Ureter (tissue), 1 donor: Measurements from ENCODE around the gene ZNF93. TPM values are rescaled to one million over a fixed set of nuclear protein-coding genes. Genes with fewer than 3 reads are reported as not detected.
"Not testable (repeated sequence)": the region's sequence is repeated elsewhere in the genome, so short reads cannot be mapped to it uniquely, and the experiment has no call there.

ENCODE experiments used
- DNase-seq: peaks from one replicate; pipeline ENCODE4 v3.0.0-alpha.2; 2020; ENCODE audit warnings: low spot score
- total RNA-seq: library from RNA; stranded (reverse); gene quantifications from one replicate; pipeline ENCODE4 v1.2.4, GENCODE V29; 2023
- donor health status: DM: yes; HTN: yes; CAD: no.

The ZNF93 gene
- total RNA-seq, result 11.4 TPM

DNA sequence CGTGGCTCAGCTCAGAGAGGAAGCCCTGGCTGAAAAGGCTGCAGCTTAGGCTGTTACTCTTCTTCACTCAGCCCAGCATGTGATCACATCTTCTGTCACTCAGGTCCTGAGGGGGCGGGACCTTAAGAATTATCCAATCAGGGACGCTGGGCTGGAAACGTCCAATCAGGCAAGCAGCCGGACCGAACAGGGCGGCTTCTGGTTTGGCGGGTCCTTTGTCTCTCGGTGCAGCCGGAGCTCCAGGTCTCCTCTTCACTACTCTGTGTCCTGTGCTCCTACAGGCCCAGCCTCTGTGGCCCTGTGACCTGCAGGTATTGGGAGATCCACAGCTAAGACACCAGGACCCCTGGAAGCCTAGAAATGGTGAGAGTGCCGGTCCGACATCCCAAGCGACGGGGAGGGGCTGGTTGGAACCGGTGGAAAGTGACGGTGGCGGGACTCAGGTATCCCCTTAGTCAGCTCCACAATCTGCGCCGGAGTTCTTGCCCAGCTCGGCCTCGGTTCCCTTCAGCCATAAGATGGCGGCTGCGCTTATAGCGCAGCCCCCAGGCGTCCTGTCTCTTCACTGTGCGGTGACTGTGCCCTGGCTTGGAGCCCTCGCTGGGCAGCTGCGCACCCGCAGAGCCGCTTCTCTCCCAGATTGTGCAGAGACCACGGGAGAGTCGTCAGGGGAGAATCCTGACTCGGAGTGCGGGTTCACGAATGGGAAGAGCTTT, at the start of gene ZNF93:
ZNF93 (plus strand) TSS at position 218 of the 716 bp plus-strand sequence; CDS start at position 361, 143 bp downstream.
- DNase-seq, result peak; percentile 97

DNA sequence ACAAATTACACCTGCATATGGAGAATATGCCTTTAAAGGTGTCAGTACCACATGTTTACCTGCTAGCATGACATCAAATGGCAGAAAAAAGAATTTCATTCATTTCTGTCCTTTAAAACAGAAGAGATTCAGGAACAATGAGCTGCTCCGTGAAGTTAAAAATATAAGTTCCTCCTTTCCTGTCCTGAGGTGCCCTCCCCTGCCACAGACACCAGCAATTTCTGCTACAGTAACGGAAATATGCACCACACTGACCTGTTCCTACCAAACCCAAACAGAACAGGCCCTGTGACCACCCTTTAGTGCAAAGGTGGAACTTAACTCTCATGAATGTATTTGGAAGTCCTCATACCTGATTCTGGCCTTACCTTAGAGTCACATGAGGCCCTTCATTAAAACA, 49.0 kb upstream of the ZNF93 start:
- not testable (repeated sequence) for DNase-seq

DNA sequence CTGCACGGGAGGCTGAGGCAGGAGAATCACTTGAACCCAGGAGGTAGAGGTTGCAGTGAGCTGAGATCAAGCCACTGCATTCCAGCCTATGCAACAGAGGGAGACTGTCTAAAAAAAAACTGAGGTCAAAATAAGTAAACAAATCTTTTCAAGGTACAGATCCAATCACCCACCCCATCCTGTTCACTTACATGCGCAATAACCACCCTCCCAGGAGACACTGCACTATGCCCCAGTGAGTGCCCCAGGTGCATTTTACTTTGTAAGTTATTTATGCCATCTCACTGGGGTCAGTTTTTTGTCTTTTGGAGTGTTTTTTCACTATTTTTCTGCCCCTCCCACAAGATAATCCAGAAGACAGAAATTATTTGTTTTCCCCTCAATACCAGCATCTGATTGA, 42.0 kb upstream of the ZNF93 start:
- DNase-seq, result no peak

DNA sequence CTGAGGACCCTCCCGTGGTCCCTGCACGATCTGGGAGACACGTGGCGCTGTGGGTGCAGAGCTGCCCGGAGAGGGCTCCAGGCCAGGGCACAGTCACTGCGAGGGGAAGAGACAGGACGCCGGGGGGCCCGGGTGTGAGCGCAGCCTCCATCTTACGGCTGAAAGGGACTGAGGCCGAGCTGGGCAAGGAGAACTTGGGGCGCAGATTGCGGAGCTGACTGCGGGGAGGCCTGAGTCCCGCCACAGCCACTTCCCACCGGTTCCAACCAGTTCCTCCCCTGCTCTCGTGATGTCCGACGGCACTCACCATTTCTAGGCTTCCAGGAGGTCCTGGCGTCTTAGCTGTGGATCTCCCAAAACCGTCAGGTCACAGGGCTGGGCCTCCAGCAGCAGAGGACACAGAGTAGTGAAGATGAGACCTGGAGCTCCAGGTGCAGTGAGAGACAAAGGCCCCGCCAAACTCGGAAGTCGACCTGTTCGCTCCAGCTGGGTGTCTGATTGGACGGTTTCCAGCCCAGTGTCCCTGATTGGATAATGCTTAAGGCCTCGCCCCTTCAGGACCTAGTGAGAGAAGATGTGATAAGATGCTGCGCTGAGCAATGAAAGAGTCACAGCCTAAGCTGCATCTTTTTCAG, 39.9 kb upstream of the ZNF93 start:
- peak; percentile 70 for DNase-seq

DNA sequence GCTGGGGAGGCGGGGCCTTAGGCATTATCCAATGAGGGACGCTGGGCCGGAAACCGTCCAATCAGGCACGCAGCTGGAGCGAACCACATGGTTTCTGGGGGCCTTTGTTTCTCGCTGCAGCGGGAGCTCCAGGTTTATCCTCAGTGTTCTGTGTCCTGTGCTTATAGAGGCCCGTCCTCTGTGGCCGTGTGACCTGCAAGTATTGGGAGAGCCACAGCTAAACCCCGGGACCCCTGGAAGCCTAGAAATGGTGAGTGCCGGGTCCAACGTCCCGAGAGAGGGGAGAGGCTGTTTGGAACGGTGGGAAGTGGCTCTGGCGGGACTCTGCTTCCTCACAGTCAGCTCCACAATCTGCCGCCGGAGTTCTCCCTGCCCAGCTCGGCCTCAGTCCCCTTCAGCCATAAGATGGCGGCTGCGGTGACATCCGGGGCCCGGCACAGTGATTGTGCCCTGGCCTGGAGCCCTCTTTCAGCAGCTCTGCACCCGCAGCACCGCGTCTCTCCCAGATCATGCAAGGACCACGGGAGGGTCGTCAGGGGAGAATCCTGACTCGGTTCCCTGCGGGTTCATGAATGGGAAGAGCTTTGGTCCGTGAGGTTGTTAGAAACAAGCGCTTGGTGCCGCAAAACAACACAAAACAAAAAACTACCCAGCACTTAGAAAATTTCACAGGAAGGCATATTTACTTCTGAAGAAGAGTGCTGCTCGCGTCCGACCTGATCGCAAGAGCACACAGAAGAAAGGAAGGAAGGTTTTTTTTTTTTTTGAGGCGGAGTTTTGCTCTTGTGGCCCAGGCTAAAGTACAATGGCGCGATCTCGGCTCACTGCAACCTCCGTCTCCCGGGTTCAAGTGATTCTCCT, 34.8 kb upstream of the ZNF93 start, which contains the start of gene ZNF253:
ZNF253 (plus strand) TSS at position 133 of the 861 bp plus-strand sequence; CDS start at position 248, 115 bp downstream.
- DNase-seq, result peak; percentile 98

DNA sequence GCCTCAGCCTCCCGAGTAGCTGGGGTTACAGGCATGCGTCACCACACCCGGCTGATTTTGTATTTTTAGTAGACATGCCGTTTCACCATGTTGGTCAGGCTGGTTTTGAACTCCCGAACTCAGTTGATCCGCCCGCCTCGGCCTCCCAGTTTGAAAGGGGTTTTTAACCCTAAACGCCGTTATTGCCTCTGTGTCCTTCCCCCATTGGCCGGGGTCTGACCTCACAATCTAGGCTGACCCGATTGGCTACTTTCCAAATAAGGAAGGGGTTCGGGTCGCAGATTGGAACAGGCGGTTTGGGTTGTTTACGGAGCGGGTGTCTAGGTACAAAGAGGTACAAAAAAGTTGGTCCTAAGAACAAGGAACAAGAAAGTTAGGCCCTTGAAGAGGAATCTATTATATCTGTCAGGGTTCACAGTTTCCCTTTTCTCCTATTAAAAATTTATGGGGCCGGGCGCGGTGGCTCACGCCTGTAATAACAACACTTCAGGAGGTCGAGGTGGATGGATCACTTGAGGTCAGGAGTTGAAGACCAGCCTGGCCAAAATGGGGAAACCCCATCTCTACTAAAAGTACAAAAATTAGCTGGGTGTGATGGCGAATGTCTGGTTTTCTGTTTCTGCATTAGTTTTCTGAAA, 34.0 kb upstream of the ZNF93 start:
- peak; percentile 45 for DNase-seq

DNA sequence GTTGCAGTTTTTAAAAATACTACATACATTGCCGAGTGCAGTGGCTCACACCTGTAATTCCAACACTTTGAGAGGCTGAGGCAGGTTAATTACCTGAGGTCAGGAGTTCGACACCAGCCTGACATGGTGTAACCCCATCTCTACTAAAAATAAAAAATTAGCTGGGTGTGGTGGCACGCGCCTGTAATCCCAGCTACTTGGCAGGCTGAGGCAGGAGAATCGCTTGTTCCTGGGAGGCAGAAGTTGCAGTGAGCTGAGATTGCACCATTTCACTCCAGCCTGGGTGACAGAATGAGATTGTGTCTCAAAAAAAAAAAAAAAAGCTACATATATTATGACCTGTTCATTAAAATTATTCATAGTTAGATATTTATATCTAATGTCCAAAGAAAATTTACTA, 30.7 kb upstream of the ZNF93 start:
- DNase-seq, result not testable (repeated sequence)

DNA sequence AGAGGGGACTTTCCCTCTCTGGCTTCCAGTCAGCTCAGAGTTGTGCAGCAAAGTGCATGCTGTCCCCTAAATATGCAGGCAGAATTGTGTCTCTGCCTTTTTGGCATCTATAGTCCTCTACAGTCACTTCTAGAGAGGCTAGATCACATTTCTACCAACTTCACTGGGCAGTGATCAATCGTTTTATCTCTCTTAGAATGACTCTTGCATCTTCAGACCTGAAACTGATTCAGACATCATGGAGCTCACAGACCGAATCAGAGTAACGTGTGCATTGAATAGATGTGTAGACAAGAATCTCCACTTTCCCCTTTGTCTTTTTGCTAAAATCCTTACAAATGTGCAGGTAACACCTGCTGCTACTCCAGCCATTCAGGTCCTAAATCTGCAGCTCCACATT, 28.8 kb upstream of the ZNF93 start:
- no peak for DNase-seq

DNA sequence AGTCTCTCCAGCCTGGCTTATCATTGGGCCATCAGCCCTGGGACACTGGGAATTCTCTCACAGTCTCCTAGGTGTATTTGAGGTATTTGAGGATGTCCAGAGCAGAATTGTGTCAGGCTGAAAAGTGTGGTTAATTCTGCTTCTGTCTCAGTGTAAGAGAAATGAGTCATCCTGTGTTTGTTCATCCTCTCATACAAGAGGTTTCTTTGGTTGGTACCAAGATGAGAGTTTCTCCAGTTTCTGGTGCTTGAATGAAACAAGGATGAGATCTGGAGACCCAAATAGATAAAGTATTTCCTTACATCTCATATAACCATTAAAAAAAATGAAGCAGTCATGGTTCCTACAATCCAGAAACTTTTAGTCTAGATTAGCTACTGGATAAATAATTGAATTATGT, 27.4 kb upstream of the ZNF93 start:
- DNase-seq, result no peak

DNA sequence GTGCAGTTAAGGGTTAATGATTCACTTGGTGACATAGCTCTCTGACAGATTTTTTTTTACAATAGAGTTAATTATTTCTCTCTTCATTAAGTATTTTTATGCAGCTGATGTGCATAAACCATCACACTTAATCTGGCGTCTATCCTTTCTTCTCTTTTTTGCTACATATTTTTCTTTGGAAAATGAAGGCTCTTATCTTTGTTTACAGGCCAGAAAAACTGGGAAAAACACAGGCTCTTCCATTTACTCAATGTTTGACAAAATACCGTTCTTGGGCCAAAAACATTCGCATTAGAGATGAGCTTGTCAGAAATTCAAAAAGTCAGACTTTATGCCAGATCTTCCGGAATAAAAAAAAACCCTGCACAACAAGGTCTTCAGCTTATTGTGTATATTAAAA, 23.0 kb upstream of the ZNF93 start:
- DNase-seq, result no peak

DNA sequence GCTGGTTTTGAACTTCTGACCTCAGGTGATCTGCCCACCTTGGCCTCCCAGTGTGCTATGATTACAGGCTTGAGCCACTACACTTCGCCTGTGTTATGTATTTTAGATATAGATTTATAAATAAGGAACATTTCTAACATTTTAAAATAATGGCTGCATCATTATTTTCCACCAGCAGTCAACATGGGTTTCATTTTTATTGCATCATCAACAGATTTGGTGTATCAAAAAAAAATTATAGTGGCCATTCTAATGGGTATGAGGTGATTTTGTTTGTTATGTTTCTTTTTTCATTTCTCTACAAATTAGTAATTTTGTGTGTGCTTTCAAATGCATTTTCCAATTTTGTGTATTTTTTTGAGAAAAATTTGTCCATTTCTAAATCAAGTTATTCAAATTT, 16.2 kb upstream of the ZNF93 start:
- DNase-seq, result no peak

DNA sequence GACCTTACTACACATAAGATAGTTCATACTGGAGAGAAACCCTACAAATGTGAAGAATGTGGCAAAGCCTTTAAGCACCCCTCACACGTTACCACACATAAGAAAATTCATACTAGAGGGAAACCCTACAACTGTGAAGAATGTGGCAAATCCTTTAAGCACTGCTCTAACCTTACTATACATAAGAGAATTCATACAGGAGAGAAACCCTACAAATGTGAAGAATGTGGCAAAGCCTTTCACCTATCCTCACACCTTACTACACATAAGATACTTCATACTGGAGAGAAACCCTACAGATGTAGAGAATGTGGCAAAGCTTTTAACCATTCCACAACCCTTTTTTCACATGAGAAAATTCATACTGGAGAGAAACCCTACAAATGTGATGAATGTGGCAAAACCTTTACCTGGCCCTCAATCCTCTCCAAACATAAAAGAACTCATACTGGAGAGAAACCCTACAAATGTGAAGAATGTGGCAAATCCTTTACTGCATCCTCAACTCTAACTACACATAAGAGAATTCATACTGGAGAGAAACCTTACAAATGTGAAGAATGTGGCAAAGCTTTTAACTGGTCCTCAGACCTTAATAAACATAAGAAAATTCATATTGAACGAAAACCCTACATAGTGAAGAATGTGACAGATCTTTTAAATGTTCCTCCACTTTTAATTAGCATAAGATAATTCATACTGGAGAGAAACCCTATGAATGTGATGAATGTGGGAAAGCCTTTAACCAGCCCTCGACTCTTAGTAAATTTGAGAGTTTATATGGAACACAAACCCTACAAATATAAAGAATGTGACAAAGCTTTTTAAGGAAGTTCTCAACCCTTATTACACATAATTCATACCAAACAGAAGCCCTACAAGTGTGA, 8.4 kb upstream of the ZNF93 start:
- not testable (repeated sequence) for DNase-seq

DNA sequence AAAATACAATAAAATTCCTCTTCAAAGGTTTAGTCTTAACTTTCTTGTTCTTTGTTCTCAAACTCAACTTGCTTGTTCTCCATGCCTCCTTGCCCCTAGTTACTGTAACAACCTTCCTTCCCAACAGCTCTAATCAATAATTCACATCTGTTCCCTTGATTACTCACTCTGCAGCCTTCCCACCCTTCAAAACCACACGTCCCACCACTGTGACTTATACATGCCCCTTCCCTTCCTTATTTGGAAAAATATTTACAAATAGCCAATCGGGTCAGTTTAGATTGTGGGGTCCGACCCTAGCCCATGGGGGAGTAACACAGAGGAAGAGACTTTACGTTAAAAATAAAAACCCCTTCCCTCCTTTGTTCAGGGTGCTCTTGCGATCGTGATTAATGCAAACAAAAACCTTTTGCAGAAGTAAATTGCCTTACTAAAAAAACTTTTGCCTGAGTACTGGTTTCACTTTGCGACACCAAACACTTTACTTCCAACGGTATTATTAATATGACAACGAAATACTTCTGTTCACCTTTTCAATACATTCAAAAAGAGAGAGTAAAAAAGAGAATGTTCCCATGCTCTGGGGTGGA, 512 bp upstream of the ZNF93 start:
- no peak for DNase-seq

DNA sequence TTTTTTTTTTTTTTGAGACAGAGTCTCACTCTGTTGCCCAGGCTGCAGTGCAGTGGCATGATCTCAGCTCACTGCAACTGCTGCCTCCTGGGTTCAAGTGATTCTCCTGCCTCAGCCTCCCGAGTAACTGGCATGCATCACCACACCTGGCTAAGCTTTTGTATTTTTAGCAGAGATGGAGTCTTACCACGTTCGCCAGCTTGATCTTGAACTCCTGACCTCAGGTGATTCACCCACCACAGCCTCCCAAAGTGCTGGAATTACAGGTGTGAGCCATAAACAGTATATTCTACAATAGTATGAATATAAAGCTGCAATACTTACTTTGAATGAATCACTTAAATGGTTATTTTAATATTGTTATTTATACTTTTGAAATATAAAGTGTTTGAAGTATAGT, 6.8 kb downstream of the ZNF93 start:
- not testable (repeated sequence) for DNase-seq

DNA sequence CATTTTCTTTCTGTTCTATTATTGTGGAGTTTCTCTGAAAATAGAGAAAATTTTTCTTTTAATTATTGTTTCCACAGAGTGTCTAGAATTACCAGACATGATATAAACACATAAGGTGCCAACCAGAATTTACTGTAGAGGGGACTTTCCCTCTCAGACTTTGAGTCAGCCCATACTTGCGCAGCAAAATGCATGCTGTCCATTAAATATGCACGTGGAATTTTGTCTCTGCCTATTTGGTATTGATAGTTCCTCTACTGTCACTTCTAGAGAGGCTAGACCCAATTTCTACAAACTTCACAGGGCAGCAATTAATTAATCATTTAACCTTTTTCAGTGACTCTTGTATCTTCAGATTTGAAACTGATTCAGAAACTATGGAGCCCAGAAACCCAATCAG, 8.9 kb downstream of the ZNF93 start:
- DNase-seq, result no peak

DNA sequence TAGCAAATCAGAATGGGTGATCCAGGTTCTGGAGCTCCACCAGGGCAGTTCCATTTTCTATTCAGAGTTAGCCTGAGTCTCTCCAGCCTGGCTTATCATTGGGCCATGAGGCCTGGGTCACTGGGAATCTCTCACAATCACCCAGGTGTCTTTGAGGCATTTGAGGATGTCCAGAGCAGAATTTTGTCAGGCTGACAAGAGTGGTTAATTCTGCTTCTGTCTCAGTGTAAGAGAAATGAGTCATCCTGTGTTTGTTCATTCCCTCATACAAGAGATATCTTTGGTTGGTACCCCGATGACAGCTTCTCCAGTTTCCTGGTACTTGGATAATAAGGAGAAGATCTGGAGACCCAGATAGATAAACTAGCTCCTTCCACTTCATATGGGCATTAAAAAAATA, 10.4 kb downstream of the ZNF93 start:
- no peak for DNase-seq

DNA sequence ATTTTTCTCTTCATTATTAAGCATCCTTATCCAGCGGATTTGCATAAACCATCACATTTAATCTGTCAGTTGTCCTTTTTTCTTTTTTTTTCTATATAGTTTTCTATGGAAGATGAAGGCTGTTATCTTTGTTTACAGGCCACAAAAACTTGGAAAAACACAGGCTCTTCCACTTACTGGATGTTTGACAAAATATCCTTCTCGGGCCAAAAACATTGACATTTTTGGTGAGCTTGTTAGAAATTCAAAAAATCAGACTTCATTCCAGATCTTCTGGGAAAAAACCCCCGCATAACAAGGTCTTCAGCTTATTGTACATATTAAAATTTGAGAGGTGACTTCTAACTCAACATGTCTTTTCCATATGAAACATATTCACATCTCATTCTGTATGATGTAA, 13.8 kb downstream of the ZNF93 start:
- no peak for DNase-seq

DNA sequence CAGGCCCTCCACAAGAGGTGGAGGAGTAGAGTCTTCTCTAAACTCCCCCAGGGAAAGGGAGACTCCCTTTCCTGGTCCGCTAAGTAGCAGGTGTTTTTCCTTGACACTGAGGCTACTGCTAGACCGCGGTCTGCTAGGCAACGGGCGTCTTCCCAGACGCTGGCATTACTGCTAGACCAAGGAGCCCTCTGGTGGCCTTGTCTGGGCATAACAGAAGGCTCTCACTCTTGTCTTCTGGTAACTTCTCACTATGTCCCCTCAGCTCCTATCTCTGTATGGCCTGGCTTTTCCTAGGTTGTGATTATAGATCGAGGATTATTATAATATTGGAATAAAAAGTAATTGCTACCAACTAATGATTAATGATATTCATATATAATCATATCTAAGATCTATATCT, 29.7 kb downstream of the ZNF93 start:
- peak; percentile 49 for DNase-seq

DNA sequence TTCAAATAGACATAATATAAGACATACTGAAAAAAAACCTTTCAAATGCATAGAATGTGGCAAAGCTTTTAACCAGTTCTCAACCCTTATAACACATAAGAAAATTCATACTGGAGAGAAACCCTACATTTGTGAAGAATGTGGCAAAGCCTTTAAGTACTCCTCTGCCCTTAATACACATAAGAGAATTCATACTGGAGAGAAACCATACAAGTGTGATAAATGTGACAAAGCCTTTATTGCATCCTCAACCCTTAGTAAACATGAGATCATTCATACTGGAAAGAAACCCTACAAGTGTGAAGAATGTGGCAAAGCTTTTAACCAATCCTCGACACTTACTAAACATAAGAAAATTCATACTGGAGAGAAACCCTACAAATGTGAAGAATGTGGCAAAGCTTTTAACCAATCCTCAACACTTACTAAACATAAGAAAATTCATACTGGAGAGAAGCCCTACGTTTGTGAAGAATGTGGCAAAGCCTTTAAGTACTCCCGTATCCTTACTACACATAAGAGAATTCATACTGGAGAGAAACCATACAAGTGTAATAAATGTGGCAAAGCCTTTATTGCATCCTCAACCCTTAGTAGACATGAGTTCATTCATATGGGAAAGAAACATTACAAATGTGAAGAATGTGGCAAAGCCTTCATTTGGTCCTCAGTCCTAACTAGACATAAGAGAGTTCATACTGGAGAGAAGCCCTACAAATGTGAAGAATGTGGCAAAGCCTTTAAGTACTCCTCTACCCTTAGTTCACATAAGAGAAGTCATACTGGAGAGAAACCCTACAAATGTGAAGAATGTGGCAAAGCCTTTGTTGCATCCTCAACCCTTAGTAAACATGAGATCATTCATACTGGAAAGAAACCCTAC, 32.9 kb downstream of the ZNF93 start:
- not testable (repeated sequence) for DNase-seq

DNA sequence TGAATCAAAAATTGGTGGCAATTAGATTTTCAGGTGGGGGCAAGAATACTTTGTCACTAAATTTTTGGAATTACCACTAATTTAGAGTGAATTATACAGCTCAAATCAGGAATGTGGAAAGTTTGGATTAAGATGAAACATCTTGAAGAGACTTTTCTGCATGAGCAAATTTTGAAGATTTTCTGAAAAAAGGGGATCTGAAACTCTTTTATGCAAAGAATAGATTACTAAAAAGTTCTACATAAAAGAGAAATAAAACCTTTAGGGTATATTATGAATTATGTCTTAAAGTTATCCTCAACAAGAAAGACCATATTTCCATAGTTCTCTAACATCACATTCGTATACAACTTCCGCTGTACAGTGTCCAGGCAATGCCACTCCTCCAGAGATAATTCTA, 36.7 kb downstream of the ZNF93 start:
- no peak for DNase-seq
